Measurements from ENCODE around the gene PRDX2. TPM values are rescaled to one million over a fixed set of nuclear protein-coding genes. Genes with fewer than 3 reads are reported as not detected.
A peak's percentile ranks its signal among the peaks of the same experiment; 100 is the strongest.
"Not testable (repeated sequence)": the region's sequence is repeated elsewhere in the genome, so short reads cannot be mapped to it uniquely, and the experiment has no call there.

PRDX2 gene
- 100 to 1,000 TPM in 4 of 6 donors, 10 to 100 TPM in 2; 77.5 to 109 (median 103) TPM for total RNA-seq
- polyA plus RNA-seq: 100 to 1,000 TPM in 1 of 2 donors, 10 to 100 TPM in 1; 75.8 to 172 TPM

DNA sequence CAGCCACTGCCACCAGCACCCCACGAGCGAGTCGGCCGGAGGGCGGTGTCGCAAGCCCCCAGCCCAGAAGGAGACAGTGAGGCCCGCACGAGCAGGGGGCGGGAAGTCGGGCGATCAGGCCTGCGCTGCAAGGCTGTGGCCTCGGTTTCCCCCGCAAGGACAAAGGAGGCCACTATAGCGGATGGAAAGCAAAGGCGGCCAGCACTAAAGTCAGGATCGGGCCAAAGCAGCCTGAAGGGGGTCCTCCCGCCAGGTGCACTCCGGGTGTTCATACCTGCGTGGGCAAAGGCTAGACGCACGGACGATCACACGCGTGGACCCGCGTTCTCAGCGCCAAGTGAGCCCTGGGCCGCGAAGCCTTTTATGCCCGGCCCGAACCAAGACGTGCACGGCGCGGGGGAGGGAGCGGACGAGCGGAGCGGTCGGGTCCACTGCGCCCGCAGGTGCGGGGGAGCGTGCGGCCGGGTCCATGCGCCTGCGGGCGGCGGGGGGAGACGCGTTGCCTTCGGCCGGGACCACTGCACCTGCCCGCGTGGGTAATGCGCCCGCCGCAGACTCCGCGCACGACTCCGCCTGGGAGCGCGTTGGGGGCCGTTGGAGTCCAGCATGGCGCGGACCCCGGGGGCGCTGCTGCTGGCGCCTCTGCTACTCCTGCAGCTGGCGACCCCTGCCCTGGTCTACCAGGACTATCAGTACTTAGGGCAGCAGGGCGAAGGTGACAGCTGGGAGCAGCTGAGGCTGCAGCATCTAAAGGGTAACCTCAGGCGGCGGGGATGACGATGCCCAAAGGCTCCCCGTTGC is at the start of gene PRDX2, which contains the start of gene THSD8:
Gene PRDX2 (minus strand): TSS at position 335 of the 801 bp plus-strand sequence. CDS start 539 bp downstream, outside the sequence.
Gene THSD8 (plus strand): TSS at position 604 of the 801 bp plus-strand sequence. CDS start 3 bp downstream, at position 607.
- H3K27ac ChIP-seq: peak within 1 kb of the TSS; percentile 29 to 70 (median 63)
- intact Hi-C loops (cut with DNase I): loop anchor here in 1 of 3 donors (5.0 kb wide), 1 partner anchor 34 kb away; no protein-coding TSS in a partner anchor
- ATAC-seq (peak; percentile 90 to 92 (median 90)), DNase-seq (peak; percentile 76 to 96 (median 88)), FAIRE-seq (no peak)
- H3K9me3 ChIP-seq: no peaks in the 10 kb centered on the region
- H3K4me3 ChIP-seq: peak within 1 kb of the TSS; percentile 64 to 89 (median 82)
- H3K27me3 ChIP-seq: no peaks in the 10 kb centered on the region
- TF ChIP-seq, protein P1, sequence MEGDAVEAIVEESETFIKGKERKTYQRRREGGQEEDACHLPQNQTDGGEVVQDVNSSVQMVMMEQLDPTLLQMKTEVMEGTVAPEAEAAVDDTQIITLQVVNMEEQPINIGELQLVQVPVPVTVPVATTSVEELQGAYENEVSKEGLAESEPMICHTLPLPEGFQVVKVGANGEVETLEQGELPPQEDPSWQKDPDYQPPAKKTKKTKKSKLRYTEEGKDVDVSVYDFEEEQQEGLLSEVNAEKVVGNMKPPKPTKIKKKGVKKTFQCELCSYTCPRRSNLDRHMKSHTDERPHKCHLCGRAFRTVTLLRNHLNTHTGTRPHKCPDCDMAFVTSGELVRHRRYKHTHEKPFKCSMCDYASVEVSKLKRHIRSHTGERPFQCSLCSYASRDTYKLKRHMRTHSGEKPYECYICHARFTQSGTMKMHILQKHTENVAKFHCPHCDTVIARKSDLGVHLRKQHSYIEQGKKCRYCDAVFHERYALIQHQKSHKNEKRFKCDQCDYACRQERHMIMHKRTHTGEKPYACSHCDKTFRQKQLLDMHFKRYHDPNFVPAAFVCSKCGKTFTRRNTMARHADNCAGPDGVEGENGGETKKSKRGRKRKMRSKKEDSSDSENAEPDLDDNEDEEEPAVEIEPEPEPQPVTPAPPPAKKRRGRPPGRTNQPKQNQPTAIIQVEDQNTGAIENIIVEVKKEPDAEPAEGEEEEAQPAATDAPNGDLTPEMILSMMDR (IDR thresholded peaks at IDR 0.05): no peak
- WGBS, 2 donors: 0 to 1% methylated on average over 65 to 78 of the region's 78 CpGs
- peaks cover 0 to 11% (median 0%) of the 10 kb centered on the region in 3 donors for H3K36me3 ChIP-seq
- H3K4me1 ChIP-seq: peaks cover 0 to 8% (median 5%) of the 10 kb centered on the region in 3 donors

- Histone ChIP-seq H3K4me1 (peaks cover 0 to 3% (median 0%) of the 10 kb centered on the region in 3 donors), H3K9me3 (no peaks in the 10 kb centered on the region), H3K27ac (no peak overlapping the region), H3K36me3 (no peaks in the 10 kb centered on the region), H3K4me3 (peak overlapping the region in 1 of 4 donors; percentile 20), H3K27me3 (no peaks in the 10 kb centered on the region)
- ATAC-seq (peak; percentile 99 to 100 (median 100)), FAIRE-seq (no peak), DNase-seq (peak; percentile 73 to 99 (median 91))
- intact Hi-C loops (cut with DNase I): loop anchor here in 2 of 3 donors (10.0 kb wide), 3 partner anchors 93 to 273 kb away; partner anchors contain the start of gene BEST2 (in 1 of the 2)
- WGBS, 2 donors: 9 to 10% methylated on average over 68 to 69 of the region's 69 CpGs
- TF ChIP-seq, protein P1 (IDR thresholded peaks at IDR 0.05): peak; percentile 99 to 100 (median 99)
Observed at GRCh38 chr19:12847159-12848139, 45.8 kb upstream of the PRDX2 start.

DNA sequence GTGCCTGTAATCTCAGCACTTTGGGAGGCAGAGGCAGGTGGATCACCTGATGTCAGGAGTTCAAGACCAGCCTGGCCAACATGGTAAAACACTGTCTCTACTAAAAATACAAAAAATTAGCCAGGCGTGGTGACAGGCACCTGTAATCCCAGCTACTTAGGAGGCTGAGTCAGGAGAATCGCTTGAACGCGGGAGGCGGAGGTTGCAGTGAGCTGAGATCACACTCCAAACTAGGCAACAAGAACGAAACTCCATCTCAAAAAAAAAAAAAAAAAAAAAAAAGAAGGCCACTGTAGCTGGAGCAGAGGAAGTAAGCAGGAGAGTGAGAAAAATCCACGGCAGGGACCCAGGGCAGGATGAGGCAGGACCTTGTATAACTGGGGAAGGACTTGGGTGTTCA is 45.0 kb upstream of the PRDX2 start:
- H3K4me3 ChIP-seq, H3K27me3 ChIP-seq, H3K36me3 ChIP-seq, H3K9me3 ChIP-seq, H3K27ac ChIP-seq, FAIRE-seq, H3K4me1 ChIP-seq, DNase-seq, ATAC-seq: not testable (repeated sequence)
- WGBS, 2 donors: 69 to 80% methylated on average over 7 of the region's 7 CpGs
- intact Hi-C loops (cut with DNase I): loop anchor here in 2 of 3 donors (10.0 kb wide), 3 partner anchors 92 to 272 kb away; partner anchors contain the start of gene BEST2 (in 1 of the 2)

- Histone ChIP-seq H3K4me3 (no peak overlapping the region), H3K27me3 (peaks cover 0 to 7% (median 2%) of the 10 kb centered on the region in 4 donors), H3K36me3 (no peaks in the 10 kb centered on the region), H3K9me3 (no peaks in the 10 kb centered on the region), H3K4me1 (peaks cover 0 to 9% (median 0%) of the 10 kb centered on the region in 3 donors), H3K27ac (no peak overlapping the region)
- WGBS, 2 donors: 59 to 63% methylated on average over 3 of the region's 3 CpGs
- DNase-seq (no peak), FAIRE-seq (no peak), ATAC-seq (no peak)
- TF ChIP-seq, protein P1 (IDR thresholded peaks at IDR 0.05): no peak
- intact Hi-C loops (cut with DNase I): loop anchor here in 2 of 3 donors (5.0 to 10.0 kb wide), 4 partner anchors 82 to 269 kb away; partner anchors contain the start of gene BEST2 (in 1 of the 2)
Observed at GRCh38 chr19:12843999-12844732, 42.6 kb upstream of the PRDX2 start.
